Osteoblast (primary cell): Measurements from ENCODE around the gene GCN1. TPM values are rescaled to one million over a fixed set of nuclear protein-coding genes. Genes with fewer than 3 reads are reported as not detected.
A peak's percentile ranks its signal among the peaks of the same experiment; 100 is the strongest.

ENCODE experiments used
- DNase-seq: peaks from one replicate; pipeline ENCODE4 v3.0.0; 2011; ENCODE audit warnings: low spot score, mixed read lengths; ENCODE audit not compliant: insufficient read length; ENCODE audit errors: missing footprints
- H2AFZ ChIP-seq: 2 replicates; pipeline ENCODE4 v1.6.0; 2011; ENCODE audit warnings: mild to moderate bottlenecking, low read length
- H3K27ac ChIP-seq: 2 replicates; pipeline ENCODE4 v1.5.1; 2011; ENCODE audit warnings: mild to moderate bottlenecking, low read depth, low read length, moderate library complexity
- H3K27me3 ChIP-seq: 2 replicates; pipeline ENCODE4 v1.6.0; 2012; ENCODE audit warnings: mild to moderate bottlenecking, control low read depth, inconsistent platforms, low read length, moderate library complexity; ENCODE audit not compliant: insufficient read depth
- H3K36me3 ChIP-seq: 2 replicates; pipeline ENCODE4 v1.5.1; 2011; ENCODE audit warnings: mild to moderate bottlenecking, low read length, control low read depth, moderate library complexity; ENCODE audit not compliant: insufficient read depth
- H3K4me1 ChIP-seq: 2 replicates; pipeline ENCODE4 v1.5.1; 2011; ENCODE audit warnings: mild to moderate bottlenecking, low read length, control low read depth, moderate library complexity; ENCODE audit not compliant: insufficient read depth
- H3K4me2 ChIP-seq: 2 replicates; pipeline ENCODE4 v1.6.0; 2011; ENCODE audit warnings: mild to moderate bottlenecking, low read length; ENCODE audit not compliant: insufficient read depth
- H3K4me3 ChIP-seq: fragments of 200-600 bp; sonication (generic); 3 replicates; pipeline ENCODE4 v1.5.1; 2012; ENCODE audit warnings: mild to moderate bottlenecking, low read length, inconsistent platforms; ENCODE audit not compliant: insufficient read depth
- H3K79me2 ChIP-seq: 2 replicates; pipeline ENCODE4 v1.6.0; 2012; ENCODE audit warnings: mild to moderate bottlenecking, low read length, control low read depth, inconsistent platforms; ENCODE audit not compliant: insufficient read depth
- H3K9me3 ChIP-seq: 2 replicates; pipeline ENCODE4 v1.5.1; 2011; ENCODE audit warnings: low read depth, low read length, control low read depth
- H4K20me1 ChIP-seq: 2 replicates; pipeline ENCODE4 v1.6.0; 2012; ENCODE audit warnings: mild to moderate bottlenecking, low read length, control low read depth; ENCODE audit not compliant: insufficient read depth
- CTCF ChIP-seq: IDR thresholded peaks from 2 replicates; pipeline ENCODE4 v1.5.1; 2011; ENCODE audit warnings: mild to moderate bottlenecking, low read depth, low read length, moderate library complexity; ENCODE audit errors: extremely low read depth
- total RNA-seq: library from RNA; depleted of rRNA; stranded (reverse); fragments of >200 nt; gene quantifications from 2 replicates; pipeline ENCODE4 v1.2.3, GENCODE V29; 2012

The GCN1 gene
- total RNA-seq, 1 donor, result 103 TPM

GRCh38 chr12:120103044-120103338 is 91.5 kb downstream of the GCN1 start:
- no peak overlapping the region for H2AFZ ChIP-seq
- no peak overlapping the region for H3K4me3 ChIP-seq
- H4K20me1 ChIP-seq, result peaks cover 53% of the 10 kb centered on the region
- no peak for TF ChIP-seq CTCF
- H3K4me2 ChIP-seq, result no peak overlapping the region
- H3K4me1 ChIP-seq, result no peaks in the 10 kb centered on the region
- peaks cover 26% of the 10 kb centered on the region for H3K36me3 ChIP-seq
- DNase-seq, result peak; percentile 36
- no peaks in the 10 kb centered on the region for H3K27me3 ChIP-seq
- no peaks in the 10 kb centered on the region for H3K9me3 ChIP-seq
- H3K79me2 ChIP-seq, result peaks cover 93% of the 10 kb centered on the region
- no peak overlapping the region for H3K27ac ChIP-seq

GRCh38 chr12:120102189-120103043 is 92.1 kb downstream of the GCN1 start:
- TF ChIP-seq CTCF, result no peak
- DNase-seq, result peak; percentile 43
- peaks cover 89% of the 10 kb centered on the region for H3K79me2 ChIP-seq
- H4K20me1 ChIP-seq, result peaks cover 50% of the 10 kb centered on the region
- no peaks in the 10 kb centered on the region for H3K9me3 ChIP-seq
- H3K4me1 ChIP-seq, result no peaks in the 10 kb centered on the region
- H3K27me3 ChIP-seq, result no peaks in the 10 kb centered on the region
- no peak overlapping the region for H3K27ac ChIP-seq
- H2AFZ ChIP-seq, result no peak overlapping the region
- H3K36me3 ChIP-seq, result peaks cover 27% of the 10 kb centered on the region
- H3K4me3 ChIP-seq, result no peak overlapping the region
- no peak overlapping the region for H3K4me2 ChIP-seq

GRCh38 chr12:120101617-120102016 is 92.9 kb downstream of the GCN1 start:
- Histone ChIP-seq H3K36me3 (peaks cover 31% of the 10 kb centered on the region), H3K27ac (no peak overlapping the region), H3K4me2 (no peak overlapping the region), H2AFZ (no peak overlapping the region), H4K20me1 (peaks cover 52% of the 10 kb centered on the region), H3K27me3 (no peaks in the 10 kb centered on the region), H3K9me3 (no peaks in the 10 kb centered on the region), H3K4me3 (no peak overlapping the region), H3K4me1 (no peaks in the 10 kb centered on the region), H3K79me2 (peaks cover 82% of the 10 kb centered on the region)
- DNase-seq, result no peak
- no peak for TF ChIP-seq CTCF

- no peaks in the 10 kb centered on the region for H3K9me3 ChIP-seq
- no peak overlapping the region for H3K27ac ChIP-seq
- H3K4me2 ChIP-seq, result no peak overlapping the region
- H3K27me3 ChIP-seq, result no peaks in the 10 kb centered on the region
- no peak overlapping the region for H3K4me3 ChIP-seq
- TF ChIP-seq CTCF, result no peak
- peaks cover 35% of the 10 kb centered on the region for H3K36me3 ChIP-seq
- no peaks in the 10 kb centered on the region for H3K4me1 ChIP-seq
- H3K79me2 ChIP-seq, result peaks cover 80% of the 10 kb centered on the region
- no peak overlapping the region for H2AFZ ChIP-seq
- peaks cover 53% of the 10 kb centered on the region for H4K20me1 ChIP-seq
- DNase-seq, result peak; percentile 80
Observed at GRCh38 chr12:120101182-120101581, 93.3 kb downstream of the GCN1 start.
